ENCODE data around the gene SMAD7.

DNA sequence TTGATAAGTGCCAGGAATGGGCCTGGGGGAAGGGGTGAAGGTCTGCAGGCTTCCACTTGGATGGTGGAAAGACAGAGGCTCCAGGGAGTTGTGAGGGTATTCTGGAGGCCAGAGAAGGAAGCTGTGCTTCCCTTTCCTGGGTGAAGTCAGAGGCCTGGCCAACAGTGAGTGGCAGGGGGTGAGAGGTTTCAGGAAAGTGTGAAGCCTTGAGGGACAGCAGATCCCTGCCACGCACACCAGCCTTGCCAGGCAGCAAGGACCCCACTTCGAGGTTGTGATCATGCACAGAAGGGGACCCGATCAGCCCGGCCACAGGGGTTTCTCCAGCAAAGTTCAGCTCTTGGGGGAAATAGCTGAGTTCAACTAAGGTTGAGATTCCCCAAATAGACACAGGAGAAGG lies 66.5 kb downstream of the SMAD7 start:
- TF ChIP-seq, protein P1, sequence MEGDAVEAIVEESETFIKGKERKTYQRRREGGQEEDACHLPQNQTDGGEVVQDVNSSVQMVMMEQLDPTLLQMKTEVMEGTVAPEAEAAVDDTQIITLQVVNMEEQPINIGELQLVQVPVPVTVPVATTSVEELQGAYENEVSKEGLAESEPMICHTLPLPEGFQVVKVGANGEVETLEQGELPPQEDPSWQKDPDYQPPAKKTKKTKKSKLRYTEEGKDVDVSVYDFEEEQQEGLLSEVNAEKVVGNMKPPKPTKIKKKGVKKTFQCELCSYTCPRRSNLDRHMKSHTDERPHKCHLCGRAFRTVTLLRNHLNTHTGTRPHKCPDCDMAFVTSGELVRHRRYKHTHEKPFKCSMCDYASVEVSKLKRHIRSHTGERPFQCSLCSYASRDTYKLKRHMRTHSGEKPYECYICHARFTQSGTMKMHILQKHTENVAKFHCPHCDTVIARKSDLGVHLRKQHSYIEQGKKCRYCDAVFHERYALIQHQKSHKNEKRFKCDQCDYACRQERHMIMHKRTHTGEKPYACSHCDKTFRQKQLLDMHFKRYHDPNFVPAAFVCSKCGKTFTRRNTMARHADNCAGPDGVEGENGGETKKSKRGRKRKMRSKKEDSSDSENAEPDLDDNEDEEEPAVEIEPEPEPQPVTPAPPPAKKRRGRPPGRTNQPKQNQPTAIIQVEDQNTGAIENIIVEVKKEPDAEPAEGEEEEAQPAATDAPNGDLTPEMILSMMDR (IDR thresholded peaks at IDR 0.05) = no peak
- no peak for TF ChIP-seq POLR2A (IDR thresholded peaks at IDR 0.05)

All from thyroid gland (tissue), 4 donors.